Fibroblast of pulmonary artery (primary cell): ENCODE results near the gene MRLN.

Source experiments
- DNase-seq: peaks from one replicate; pipeline ENCODE4 v3.0.0-alpha.2; 2010; ENCODE audit warnings: low read depth
- H3K4me3 ChIP-seq: replicated peaks from 2 replicates; pipeline ENCODE4 v1.5.1; 2011; ENCODE audit warnings: low read depth, mild to moderate bottlenecking, control low read depth, low read length, moderate library complexity
- CTCF ChIP-seq: IDR thresholded peaks from 2 replicates; pipeline ENCODE4 v1.5.1; 2011; ENCODE audit warnings: mild to moderate bottlenecking, control low read depth, low read length, inconsistent platforms; ENCODE audit errors: missing control alignments

MRLN gene

GRCh38 chr10:59724098-59724938 lies 28.9 kb downstream of the MRLN start:
- H3K4me3 ChIP-seq = no peak overlapping the region
- TF ChIP-seq CTCF = no peak
- DNase-seq = no peak

GRCh38 chr10:59720377-59720776 lies 32.9 kb downstream of the MRLN start:
- DNase-seq = no peak
- no peak for TF ChIP-seq CTCF
- no peak overlapping the region for H3K4me3 ChIP-seq

GRCh38 chr10:59719374-59719773 lies 33.9 kb downstream of the MRLN start:
- no peak overlapping the region for H3K4me3 ChIP-seq
- no peak for DNase-seq
- peak; percentile 8 for TF ChIP-seq CTCF

GRCh38 chr10:59718257-59718656 lies 35.0 kb downstream of the MRLN start:
- no peak for DNase-seq
- TF ChIP-seq CTCF = no peak
- H3K4me3 ChIP-seq = no peak overlapping the region

- H3K4me3 ChIP-seq = no peak overlapping the region
- no peak for TF ChIP-seq CTCF
- DNase-seq = no peak
These were observed 39.9 kb downstream of the MRLN start for GRCh38 chr10:59713196-59713821.

- DNase-seq = no peak
- TF ChIP-seq CTCF = no peak
- H3K4me3 ChIP-seq = no peak overlapping the region
These were observed 41.3 kb downstream of the MRLN start for GRCh38 chr10:59711871-59712494.
